HepG2 (cell line): ENCODE measurements around the gene PARVA. TPM values are rescaled to one million over a fixed set of nuclear protein-coding genes. Genes with fewer than 3 reads are reported as not detected.

Experiments
- ATAC-seq: fragments of 200-7000 bp; cut with Tn5 transposase; 3 replicates; pipeline ENCODE4 v1.9.1; 2020; ENCODE audit warnings: mild to moderate bottlenecking, moderate library complexity
- BruUV-seq: library from RNA; stranded (reverse); fragments of 400-500 nt; replicated peaks from 2 replicates; lab custom pipeline; 2021; lab: Mats Ljungman, UMichigan
- CTCF ChIA-PET: fragments of 300-600 bp; formaldehyde crosslinking; extraction: SDS; loops from one replicate; lab custom pipeline; 2021; ENCODE audit warnings: low total read pairs, inconsistent platforms, low intra/inter-chr PET ratio; lab: Yijun Ruan, JAX
- POLR2A ChIA-PET: fragments of 350-600 bp; sonication (Branson Sonifier 250); formaldehyde crosslinking; loops from one replicate; lab custom pipeline; 2020; ENCODE audit warnings: antibody characterized with exemption, inconsistent platforms; lab: Yijun Ruan, JAX
- DNase-seq: peaks from one replicate; pipeline ENCODE4 v3.0.0-alpha.2; 2015; ENCODE audit warnings: low spot score
- FAIRE-seq: peaks from 3 replicates; lab custom pipeline; 2011; peaks lifted over from hg19 to GRCh38; lab: Jason Lieb, UNC
- H2AFZ ChIP-seq: one replicate; pipeline ENCODE4 v1.6.1; 2011; ENCODE audit warnings: low read length, inconsistent platforms
- H3K27ac ChIP-seq: fragments of 300-600 bp; 3 replicates; pipeline ENCODE4 v1.8.0; 2011; ENCODE audit warnings: mixed run types, mild to moderate bottlenecking, mixed read lengths, low read length, inconsistent platforms; ENCODE audit not compliant: insufficient read depth; ENCODE audit errors: extremely low read length
- H3K27me3 ChIP-seq, 2 experiments: fragments of 200-600 bp in 1 of 2; 2 replicates in 1 of 2; 3 replicates in 1 of 2; pipeline versions ENCODE4 v1.6.0 to v1.8.0; 2011; ENCODE audit warnings: low read length in 2 of 2, mild to moderate bottlenecking in 2 of 2, moderate library complexity in 2 of 2, inconsistent platforms in 1 of 2; ENCODE audit not compliant: insufficient read depth in 2 of 2, control insufficient read depth in 1 of 2
- H3K36me3 ChIP-seq, 2 experiments: fragments of 200-600 bp in 1 of 2; replicated peaks in 1 of 2; 2 replicates in 1 of 2; 3 replicates in 1 of 2; pipeline versions ENCODE4 v1.5.1 to v1.8.0; 2011; ENCODE audit warnings: low read length in 2 of 2, inconsistent platforms in 1 of 2; ENCODE audit not compliant: insufficient read depth in 2 of 2, control insufficient read depth in 1 of 2
- H3K4me1 ChIP-seq: 2 replicates; pipeline ENCODE4 v1.5.1; 2012; ENCODE audit warnings: low read length, inconsistent platforms; ENCODE audit not compliant: insufficient read depth
- H3K4me2 ChIP-seq: 2 replicates; pipeline ENCODE4 v1.6.0; 2011; ENCODE audit warnings: low read depth, low read length, inconsistent platforms
- H3K4me3 ChIP-seq, 3 experiments: fragments of 200-600 bp in 1 of 3; sonication (generic), shearing (Covaris generic) in 1 of 3; replicated peaks in 1 of 3; 2 replicates each; pipeline ENCODE4 v1.5.1; 2011 to 2016; ENCODE audit warnings: low read length in 3 of 3, inconsistent platforms in 2 of 3, low read depth in 2 of 3, mild to moderate bottlenecking in 2 of 3, control low read depth in 1 of 3, mixed read lengths in 1 of 3; ENCODE audit not compliant: insufficient read depth in 1 of 3
- H3K79me2 ChIP-seq: one replicate; pipeline ENCODE4 v1.6.1; 2011; ENCODE audit warnings: low read length, inconsistent platforms; ENCODE audit not compliant: insufficient read depth
- H3K9ac ChIP-seq: 2 replicates; pipeline ENCODE4 v1.6.0; 2011; ENCODE audit warnings: mild to moderate bottlenecking, low read depth, low read length, inconsistent platforms; ENCODE audit not compliant: insufficient read depth
- H3K9me3 ChIP-seq: 2 replicates; pipeline ENCODE4 v1.5.1; 2012; ENCODE audit warnings: mild to moderate bottlenecking, low read length
- H4K20me1 ChIP-seq: 2 replicates; pipeline ENCODE4 v1.6.0; 2011; ENCODE audit warnings: inconsistent platforms, mild to moderate bottlenecking, low read length, moderate library complexity; ENCODE audit not compliant: insufficient read depth
- ADNP ChIP-seq: sonication (generic); formaldehyde crosslinking; IDR thresholded peaks from 2 replicates; pipeline ENCODE4 v1.4.0; 2020; ENCODE audit warnings: missing genetic modification reagents
- CHCHD3 ChIP-seq: sonication (generic); formaldehyde crosslinking; IDR thresholded peaks from 2 replicates; pipeline ENCODE4 v1.8.0; 2022; ENCODE audit warnings: mild to moderate bottlenecking, missing genetic modification reagents, moderate library complexity
- CREB1 ChIP-seq, 2 experiments: fragments of 450-650 bp in 1 of 2; IDR thresholded peaks; 2 replicates each; pipeline ENCODE4 v1.6.1; 2016 to 2017; ENCODE audit warnings: control low read depth in 1 of 2, mild to moderate bottlenecking in 1 of 2, missing compliant biosample characterization in 1 of 2, missing genetic modification characterization in 1 of 2
- CREB3 ChIP-seq: sonication (generic); formaldehyde crosslinking; IDR thresholded peaks from 2 replicates; pipeline ENCODE4 v1.5.0; 2020; ENCODE audit warnings: missing genetic modification reagents
- GATAD2A ChIP-seq: IDR thresholded peaks from 2 replicates; pipeline ENCODE4 v1.6.1; 2016
- HBP1 ChIP-seq: IDR thresholded peaks from 2 replicates; pipeline ENCODE4 v1.6.1; 2016; ENCODE audit warnings: low read depth, control low read depth
- HNF1B ChIP-seq: sonication (generic); formaldehyde crosslinking; IDR thresholded peaks from 2 replicates; pipeline ENCODE4 v1.5.1; 2020; ENCODE audit warnings: mild to moderate bottlenecking, moderate library complexity, missing genetic modification reagents
- ISL2 ChIP-seq: sonication (generic); formaldehyde crosslinking; IDR thresholded peaks from 2 replicates; pipeline ENCODE4 v1.5.0; 2020; ENCODE audit warnings: missing genetic modification reagents
- MED13 ChIP-seq: sonication (generic); formaldehyde crosslinking; IDR thresholded peaks from 2 replicates; pipeline ENCODE4 v1.5.0; 2020; ENCODE audit warnings: missing genetic modification reagents
- MEF2D ChIP-seq: sonication (generic); formaldehyde crosslinking; IDR thresholded peaks from 2 replicates; pipeline ENCODE4 v1.5.1; 2020; ENCODE audit warnings: mild to moderate bottlenecking, missing genetic modification reagents
- RARG ChIP-seq: sonication (generic); formaldehyde crosslinking; IDR thresholded peaks from 2 replicates; pipeline ENCODE4 v1.4.0; 2020; ENCODE audit warnings: low read depth, mild to moderate bottlenecking, missing genetic modification reagents
- SRSF9 ChIP-seq: fragments of 200-400 bp; formaldehyde crosslinking; IDR thresholded peaks from 2 replicates; pipeline ENCODE4 v1.6.1; 2018; ENCODE audit warnings: borderline replicate concordance, mild to moderate bottlenecking, low read depth, low read length; ENCODE audit not compliant: insufficient read depth, poor library complexity, severe bottlenecking
- ZNF251 ChIP-seq: sonication (generic); formaldehyde crosslinking; IDR thresholded peaks from 2 replicates; pipeline ENCODE4 v1.9.0; 2021; ENCODE audit warnings: mild to moderate bottlenecking, missing genetic modification reagents
- ZNF263 ChIP-seq: sonication (generic); formaldehyde crosslinking; IDR thresholded peaks from 2 replicates; pipeline ENCODE4 v1.4.0; 2020; ENCODE audit warnings: missing genetic modification reagents
- ZNF546 ChIP-seq: sonication (generic); formaldehyde crosslinking; conservative IDR thresholded peaks from 2 replicates; pipeline ENCODE4 v1.8.1; 2023; ENCODE audit warnings: mild to moderate bottlenecking, missing genetic modification reagents
- WGBS: methylation state at CpG from one replicate; pipeline ENCODE4 v1.1.6; 2017; ENCODE audit warnings: low lambda C conversion rate; 5-methylcytosine and 5-hydroxymethylcytosine counted together
- in situ Hi-C: cut with HindIII; loops from 2 replicates; pipeline ENCODE4 v1.10.0; 2017; ENCODE audit warnings: low pct_unique_long_range_greater_than_20kb; ENCODE audit not compliant: extremely low pct_ligation_motif_present
- intact Hi-C: fragments of 100-400 bp; cut with micrococcal nuclease; formaldehyde crosslinking; loops from one replicate; pipeline ENCODE4 v1.10.0; 2022; ENCODE audit not compliant: unreplicated experiment
- polyA plus RNA-seq, 8 experiments: library from polyadenylated mRNA; depleted of rRNA in 3 of 8; stranded (reverse) in 7 of 8; unstranded in 1 of 8; fragments of >200 nt; fragmentation: Illumina TruSeq in 4 of 8; extraction: Trizol in 4 of 8; gene quantifications; 2 replicates each; pipeline versions ENCODE4 v1.2.1 to v1.2.3, GENCODE V29; 2011 to 2016; ENCODE audit warnings: low read depth in 4 of 8, missing spikeins in 1 of 8, mixed read lengths in 1 of 8; ENCODE audit not compliant: insufficient read depth in 1 of 8
- total RNA-seq, 5 experiments: library from RNA; depleted of rRNA; stranded (reverse); fragments of >200 nt; fragmentation: Illumina TruSeq; extraction: Trizol; gene quantifications; 2 replicates each; pipeline ENCODE4 v1.2.3, GENCODE V29; 2016; ENCODE audit warnings: low read depth in 1 of 5
- TF ChIP-seq, protein P1 (sequence below): sonication (generic); formaldehyde crosslinking; IDR thresholded peaks from 2 replicates; pipeline ENCODE4 v1.4.0; 2020; ENCODE audit warnings: missing genetic modification reagents

PARVA gene
- total and polyA plus RNA-seq, 2 of the 13 experiments (the other 11 are each of a cell fraction or from before 2014, with no cell fraction given): 5.9 to 9.1 TPM

- Histone ChIP-seq H3K4me2 (no peak overlapping the region), H3K9ac (no peak overlapping the region), H3K36me3 (no peaks in the 10 kb centered on the region), H3K79me2 (no peaks in the 10 kb centered on the region), H4K20me1 (no peaks in the 10 kb centered on the region), H3K9me3 (no peaks in the 10 kb centered on the region), H3K4me1 (peaks cover 8% of the 10 kb centered on the region; the same call in 1 of the 2 replicates), H3K27me3 (no peaks in the 10 kb centered on the region)
- CTCF ChIA-PET: no interaction called here
- peak; percentile 43; the same call in 2 of the 3 replicates for ATAC-seq
- no TSS peak for BruUV-seq
- TF ChIP-seq CREB3 (CRISPR knock-in tag): no peak
- TF ChIP-seq GATAD2A (CRISPR knock-in tag): no peak
- no peak for TF ChIP-seq MEF2D
- no peak for TF ChIP-seq RARG (CRISPR knock-in tag)
- TF ChIP-seq CREB1 (IDR thresholded peaks at IDR 0.05): no peak
- TF ChIP-seq CREB1 (CRISPR knock-in tag; IDR thresholded peaks at IDR 0.05): no peak
- TF ChIP-seq MED13 (CRISPR knock-in tag): no peak
- no peak for TF ChIP-seq CHCHD3 (CRISPR knock-in tag)
- no peak for TF ChIP-seq ZNF546 (CRISPR knock-in tag)
- no peak for TF ChIP-seq ZNF263 (CRISPR knock-in tag)
- no peak for TF ChIP-seq SRSF9
- no peak for TF ChIP-seq ZNF251 (CRISPR knock-in tag)
- TF ChIP-seq, protein P1, sequence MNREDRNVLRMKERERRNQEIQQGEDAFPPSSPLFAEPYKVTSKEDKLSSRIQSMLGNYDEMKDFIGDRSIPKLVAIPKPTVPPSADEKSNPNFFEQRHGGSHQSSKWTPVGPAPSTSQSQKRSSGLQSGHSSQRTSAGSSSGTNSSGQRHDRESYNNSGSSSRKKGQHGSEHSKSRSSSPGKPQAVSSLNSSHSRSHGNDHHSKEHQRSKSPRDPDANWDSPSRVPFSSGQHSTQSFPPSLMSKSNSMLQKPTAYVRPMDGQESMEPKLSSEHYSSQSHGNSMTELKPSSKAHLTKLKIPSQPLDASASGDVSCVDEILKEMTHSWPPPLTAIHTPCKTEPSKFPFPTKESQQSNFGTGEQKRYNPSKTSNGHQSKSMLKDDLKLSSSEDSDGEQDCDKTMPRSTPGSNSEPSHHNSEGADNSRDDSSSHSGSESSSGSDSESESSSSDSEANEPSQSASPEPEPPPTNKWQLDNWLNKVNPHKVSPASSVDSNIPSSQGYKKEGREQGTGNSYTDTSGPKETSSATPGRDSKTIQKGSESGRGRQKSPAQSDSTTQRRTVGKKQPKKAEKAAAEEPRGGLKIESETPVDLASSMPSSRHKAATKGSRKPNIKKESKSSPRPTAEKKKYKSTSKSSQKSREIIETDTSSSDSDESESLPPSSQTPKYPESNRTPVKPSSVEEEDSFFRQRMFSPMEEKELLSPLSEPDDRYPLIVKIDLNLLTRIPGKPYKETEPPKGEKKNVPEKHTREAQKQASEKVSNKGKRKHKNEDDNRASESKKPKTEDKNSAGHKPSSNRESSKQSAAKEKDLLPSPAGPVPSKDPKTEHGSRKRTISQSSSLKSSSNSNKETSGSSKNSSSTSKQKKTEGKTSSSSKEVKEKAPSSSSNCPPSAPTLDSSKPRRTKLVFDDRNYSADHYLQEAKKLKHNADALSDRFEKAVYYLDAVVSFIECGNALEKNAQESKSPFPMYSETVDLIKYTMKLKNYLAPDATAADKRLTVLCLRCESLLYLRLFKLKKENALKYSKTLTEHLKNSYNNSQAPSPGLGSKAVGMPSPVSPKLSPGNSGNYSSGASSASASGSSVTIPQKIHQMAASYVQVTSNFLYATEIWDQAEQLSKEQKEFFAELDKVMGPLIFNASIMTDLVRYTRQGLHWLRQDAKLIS (CRISPR knock-in tag): no peak
- no peak for TF ChIP-seq HBP1 (CRISPR knock-in tag)
- TF ChIP-seq ISL2: no peak
- TF ChIP-seq HNF1B (CRISPR knock-in tag): no peak
- no peak for TF ChIP-seq ADNP
- TF ChIP-seq, all 625 proteins: peak for 0
- H2AFZ ChIP-seq: no peak overlapping the region
- no peak for FAIRE-seq
- H3K27ac ChIP-seq: no peak overlapping the region
- no peak overlapping the region for H3K4me3 ChIP-seq
- 44% methylated on average over 4 of the region's 4 CpGs for WGBS
- intact Hi-C loops: no loop called here
- POLR2A ChIA-PET: no interaction called here
- DNase-seq: peak; percentile 14
- in situ Hi-C loops: no loop called here
These were observed 83.1 kb downstream of the PARVA start for GRCh38 chr11:12460466-12460865.
